ENCODE measurements around the gene ZNF133.

Gene ZNF133

DNA sequence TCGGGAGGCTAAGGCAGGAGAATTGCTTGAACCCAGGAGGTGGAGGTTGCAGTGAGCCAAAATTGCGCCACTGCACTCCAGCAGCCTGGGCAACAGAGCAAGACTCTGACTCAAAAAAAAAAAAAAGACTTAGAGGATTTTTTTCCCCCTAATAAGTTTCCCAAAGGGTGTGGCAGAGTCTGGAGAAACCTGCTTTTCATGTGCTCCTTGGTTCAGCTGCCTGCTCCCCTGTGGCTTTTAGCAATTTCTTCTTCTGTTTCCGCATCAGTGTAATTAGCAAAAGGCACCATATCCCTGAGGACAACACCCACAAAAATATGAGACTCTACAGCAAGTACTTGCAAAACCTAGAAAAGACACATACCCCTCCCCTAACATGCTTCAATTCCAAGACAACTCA, 28.6 kb upstream of the ZNF133 start:
- no peaks in the 10 kb centered on the region for H3K79me2 ChIP-seq (ENCODE audit: insufficient read depth, low read length)
- no peak overlapping the region for H3K27ac ChIP-seq (ENCODE audit: low read depth, low read length)
- H4K20me1 ChIP-seq (ENCODE audit: low read depth, low read length): no peaks in the 10 kb centered on the region
- no peak overlapping the region for H3K4me3 ChIP-seq (ENCODE audit: insufficient read depth, low read length, poor library complexity, severe bottlenecking)
- H3K9me2 ChIP-seq (replicated peaks; ENCODE audit: insufficient read depth, low read length): no peaks in the 10 kb centered on the region
- no peak overlapping the region for H3K9ac ChIP-seq (ENCODE audit: low read length)
- H2AFZ ChIP-seq (ENCODE audit: low read depth, low read length, severe bottlenecking): no peak overlapping the region
- H3K27me3 ChIP-seq (ENCODE audit: low read length): no peaks in the 10 kb centered on the region
- no peaks in the 10 kb centered on the region for H3K9me3 ChIP-seq (ENCODE audit: insufficient read depth, low read length)
- H3K36me3 ChIP-seq (ENCODE audit: low read length): no peaks in the 10 kb centered on the region
- TF ChIP-seq CTCF (IDR thresholded peaks at IDR 0.05; ENCODE audit: insufficient read depth, low read length, poor library complexity, severe bottlenecking) (no peak), EZH2phosphoT487 (conservative IDR thresholded peaks at IDR 0.05; ENCODE audit: low read length) (no peak)
- no peaks in the 10 kb centered on the region for H3F3A ChIP-seq (ENCODE audit: insufficient read depth)
- H3K4me2 ChIP-seq (ENCODE audit: low read depth, low read length, poor library complexity, severe bottlenecking): no peak overlapping the region

DNA sequence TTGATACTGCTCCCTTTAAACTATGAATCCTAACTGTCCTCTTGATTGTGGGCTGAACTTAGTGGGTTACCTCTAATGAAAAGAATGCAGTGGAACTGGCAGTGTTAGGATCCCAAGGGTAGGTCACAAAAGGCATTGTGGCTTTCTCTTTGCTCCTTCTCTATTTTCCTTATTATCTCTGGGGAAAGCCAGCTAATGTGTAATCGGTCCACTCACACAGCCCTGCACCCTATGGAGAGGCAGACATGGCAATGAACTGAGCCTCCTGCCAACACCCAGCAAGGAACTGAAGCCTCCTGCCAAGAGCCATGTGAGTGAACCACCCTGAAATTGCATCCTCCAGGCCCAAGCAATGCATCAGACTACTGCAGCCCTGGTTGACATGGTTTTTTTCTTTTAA, 24.6 kb upstream of the ZNF133 start:
- Histone ChIP-seq H3K27ac (ENCODE audit: low read depth, low read length) (no peak overlapping the region), H3K4me3 (ENCODE audit: insufficient read depth, low read length, poor library complexity, severe bottlenecking) (no peak overlapping the region), H4K20me1 (ENCODE audit: low read depth, low read length) (no peaks in the 10 kb centered on the region), H2AFZ (ENCODE audit: low read depth, low read length, severe bottlenecking) (no peak overlapping the region), H3K9me3 (ENCODE audit: insufficient read depth, low read length) (no peaks in the 10 kb centered on the region), H3F3A (ENCODE audit: insufficient read depth) (no peaks in the 10 kb centered on the region), H3K9ac (ENCODE audit: low read length) (no peak overlapping the region), H3K36me3 (ENCODE audit: low read length) (no peaks in the 10 kb centered on the region), H3K9me2 (replicated peaks; ENCODE audit: insufficient read depth, low read length) (no peaks in the 10 kb centered on the region), H3K79me2 (ENCODE audit: insufficient read depth, low read length) (no peaks in the 10 kb centered on the region), H3K27me3 (ENCODE audit: low read length) (no peaks in the 10 kb centered on the region), H3K4me2 (ENCODE audit: low read depth, low read length, poor library complexity, severe bottlenecking) (no peak overlapping the region)
- TF ChIP-seq CTCF (IDR thresholded peaks at IDR 0.05; ENCODE audit: insufficient read depth, low read length, poor library complexity, severe bottlenecking) (no peak), EZH2phosphoT487 (conservative IDR thresholded peaks at IDR 0.05; ENCODE audit: low read length) (no peak)

DNA sequence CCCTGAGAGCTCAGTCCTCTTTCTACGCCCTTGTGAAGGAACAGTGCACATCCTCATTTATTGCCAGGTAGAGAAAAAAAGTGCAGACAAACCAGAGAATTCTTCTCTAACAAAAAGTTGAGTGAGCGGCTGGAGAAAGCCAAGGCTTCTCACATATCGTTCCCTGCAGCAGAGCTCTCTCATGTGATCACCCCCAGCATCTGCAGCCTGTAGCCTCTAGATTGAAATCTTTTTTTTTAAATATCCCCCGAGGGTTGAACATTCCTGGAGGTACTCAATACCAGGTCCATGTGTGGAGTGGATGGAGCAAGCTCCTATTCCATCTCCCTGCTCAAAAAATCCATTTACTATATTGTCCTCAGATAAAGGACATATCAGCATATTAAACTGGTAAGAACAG, 22.9 kb upstream of the ZNF133 start:
- no peak overlapping the region for H3K4me2 ChIP-seq (ENCODE audit: low read depth, low read length, poor library complexity, severe bottlenecking)
- no peaks in the 10 kb centered on the region for H4K20me1 ChIP-seq (ENCODE audit: low read depth, low read length)
- TF ChIP-seq EZH2phosphoT487 (conservative IDR thresholded peaks at IDR 0.05; ENCODE audit: low read length) (no peak), CTCF (IDR thresholded peaks at IDR 0.05; ENCODE audit: insufficient read depth, low read length, poor library complexity, severe bottlenecking) (no peak)
- no peaks in the 10 kb centered on the region for H3F3A ChIP-seq (ENCODE audit: insufficient read depth)
- H3K9ac ChIP-seq (ENCODE audit: low read length): no peak overlapping the region
- no peaks in the 10 kb centered on the region for H3K27me3 ChIP-seq (ENCODE audit: low read length)
- no peak overlapping the region for H3K4me3 ChIP-seq (ENCODE audit: insufficient read depth, low read length, poor library complexity, severe bottlenecking)
- no peaks in the 10 kb centered on the region for H3K79me2 ChIP-seq (ENCODE audit: insufficient read depth, low read length)
- no peak overlapping the region for H2AFZ ChIP-seq (ENCODE audit: low read depth, low read length, severe bottlenecking)
- H3K9me2 ChIP-seq (replicated peaks; ENCODE audit: insufficient read depth, low read length): no peaks in the 10 kb centered on the region
- H3K36me3 ChIP-seq (ENCODE audit: low read length): no peaks in the 10 kb centered on the region
- no peaks in the 10 kb centered on the region for H3K9me3 ChIP-seq (ENCODE audit: insufficient read depth, low read length)
- H3K27ac ChIP-seq (ENCODE audit: low read depth, low read length): no peak overlapping the region

DNA sequence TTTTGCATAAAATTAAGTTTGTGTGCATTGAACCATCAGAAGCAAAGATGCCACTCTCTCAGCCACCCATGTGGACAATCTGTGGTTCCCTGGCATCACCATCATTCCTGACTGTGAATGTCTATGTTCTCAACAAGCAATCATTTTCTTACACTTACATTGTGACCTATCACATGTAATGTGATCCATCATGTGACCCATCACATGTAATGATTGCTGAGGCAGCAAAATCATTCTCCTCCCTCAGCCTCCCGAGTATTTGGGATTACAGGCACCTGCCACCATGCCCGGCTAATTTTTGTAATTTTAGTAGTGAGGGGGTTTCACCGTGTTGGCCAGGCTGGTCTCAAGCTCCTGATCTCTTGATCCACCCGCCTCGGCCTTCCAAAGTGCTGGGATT, 22.0 kb upstream of the ZNF133 start:
- no peak overlapping the region for H3K9ac ChIP-seq (ENCODE audit: low read length)
- H3K9me2 ChIP-seq (replicated peaks; ENCODE audit: insufficient read depth, low read length): no peaks in the 10 kb centered on the region
- no peaks in the 10 kb centered on the region for H3K36me3 ChIP-seq (ENCODE audit: low read length)
- H4K20me1 ChIP-seq (ENCODE audit: low read depth, low read length): no peaks in the 10 kb centered on the region
- TF ChIP-seq EZH2phosphoT487 (conservative IDR thresholded peaks at IDR 0.05; ENCODE audit: low read length) (no peak), CTCF (IDR thresholded peaks at IDR 0.05; ENCODE audit: insufficient read depth, low read length, poor library complexity, severe bottlenecking) (no peak)
- no peaks in the 10 kb centered on the region for H3K27me3 ChIP-seq (ENCODE audit: low read length)
- no peak overlapping the region for H3K27ac ChIP-seq (ENCODE audit: low read depth, low read length)
- no peaks in the 10 kb centered on the region for H3K9me3 ChIP-seq (ENCODE audit: insufficient read depth, low read length)
- no peak overlapping the region for H2AFZ ChIP-seq (ENCODE audit: low read depth, low read length, severe bottlenecking)
- no peaks in the 10 kb centered on the region for H3F3A ChIP-seq (ENCODE audit: insufficient read depth)
- no peak overlapping the region for H3K4me2 ChIP-seq (ENCODE audit: low read depth, low read length, poor library complexity, severe bottlenecking)
- H3K79me2 ChIP-seq (ENCODE audit: insufficient read depth, low read length): no peaks in the 10 kb centered on the region
- no peak overlapping the region for H3K4me3 ChIP-seq (ENCODE audit: insufficient read depth, low read length, poor library complexity, severe bottlenecking)
